ENCODE data around the gene LAPTM5. TPM values are rescaled to one million over a fixed set of nuclear protein-coding genes. Genes with fewer than 3 reads are reported as not detected.

Gene LAPTM5
- total and polyA plus RNA-seq, 2 donors (not counting 3 experiments of a cell fraction or from before 2014, with no cell fraction given): 83.4 to 95.2 TPM

GRCh38 chr1:30776097-30777059 is 18.8 kb upstream of the LAPTM5 start:
- H3K36me3 ChIP-seq (ENCODE audit: control insufficient read depth in 2 of 2, extremely low read depth in 1 of 2, insufficient read depth in 2 of 2, low read length in 2 of 2): no peaks in the 10 kb centered on the region
- H2AFZ ChIP-seq (ENCODE audit: low read depth, low read length): no peak overlapping the region
- no peaks in the 10 kb centered on the region for H3K9me3 ChIP-seq (replicated peaks; ENCODE audit: control insufficient read depth, insufficient read depth, low read length)
- FAIRE-seq (no peak), DNase-seq (ENCODE audit: low read depth, low spot score) (no peak)
- H3K9ac ChIP-seq (replicated peaks; ENCODE audit: extremely low read depth, insufficient read depth, low read length): no peak overlapping the region
- H4K20me1 ChIP-seq (replicated peaks; ENCODE audit: control insufficient read depth, extremely low read depth, insufficient read depth, low read length): no peaks in the 10 kb centered on the region
- H3K4me3 ChIP-seq (replicated peaks in 1 of 3; ENCODE audit: insufficient read depth in 1 of 3, low read depth in 1 of 3, low read length in 3 of 3): no peak overlapping the region
- no peak for TF ChIP-seq GATA2 (IDR thresholded peaks at IDR 0.05; ENCODE audit: insufficient read depth, insufficient read length, low read depth, low read length)
- no peak for TF ChIP-seq MAX (IDR thresholded peaks at IDR 0.05; ENCODE audit: insufficient read depth, insufficient read length)
- TF ChIP-seq JUN (IDR thresholded peaks at IDR 0.05; ENCODE audit: borderline replicate concordance, insufficient read depth, insufficient read length, low read depth): no peak
- no peak for TF ChIP-seq EZH2 (IDR thresholded peaks at IDR 0.05; ENCODE audit: borderline replicate concordance, low read depth, low read length, severe bottlenecking)
- no peak for TF ChIP-seq POLR2AphosphoS5 (IDR thresholded peaks at IDR 0.05; ENCODE audit: insufficient read depth, low read depth, low read length)
- no peak for TF ChIP-seq POLR2A (IDR thresholded peaks at IDR 0.05; ENCODE audit: low read depth, low read length)
- TF ChIP-seq MYC (IDR thresholded peaks at IDR 0.05; ENCODE audit: low read depth, low read length): no peak
- no peak for TF ChIP-seq FOS (IDR thresholded peaks at IDR 0.05; ENCODE audit: borderline replicate concordance, insufficient read depth, low read length)
- TF ChIP-seq CTCF (IDR thresholded peaks at IDR 0.05; ENCODE audit: extremely low read depth in 1 of 2, insufficient read depth in 1 of 2, low read depth in 1 of 2, low read length in 2 of 2): no peak
- ChIA-PET CTCF (interaction anchor here (1.3 to 10.7 kb wide), 3 partner anchors 48 to 58 kb away, joined by 5 to 726 read pairs (median 100); partner anchors contain the start of gene MATN1), POLR2A (no interaction called here)
- no peaks in the 10 kb centered on the region for H3K79me2 ChIP-seq (ENCODE audit: control insufficient read depth, insufficient read depth, low read length)
- peaks cover 2% of the 10 kb centered on the region for H3K4me1 ChIP-seq (ENCODE audit: control insufficient read depth, extremely low read depth, insufficient read depth, low read length)
- H3K27me3 ChIP-seq (ENCODE audit: control insufficient read depth in 2 of 2, insufficient read depth in 2 of 2, low read length in 2 of 2): peaks cover 2 to 4% of the 10 kb centered on the region in 2 experiments
- H3K9me1 ChIP-seq (replicated peaks; ENCODE audit: control insufficient read depth, extremely low read depth, insufficient read depth, low read length): no peaks in the 10 kb centered on the region
- dilution Hi-C loops (cut with MboI; ENCODE audit: extremely low pct_ligation_motif_present, low sequenced_read_pairs): no loop called here
- BruUV-seq (replicated peaks): no TSS peak
- intact Hi-C loops (cut with micrococcal nuclease): no loop called here
- H3K4me2 ChIP-seq (ENCODE audit: insufficient read depth, low read length): no peak overlapping the region
- no peak overlapping the region for H3K27ac ChIP-seq (ENCODE audit: insufficient read depth, low read depth, low read length)
